Cardiac muscle cell (in vitro differentiated cells and primary cell): ENCODE measurements around the gene ANAPC2. TPM values are rescaled to one million over a fixed set of nuclear protein-coding genes. Genes with fewer than 3 reads are reported as not detected.

ENCODE experiments used
- DNase-seq, 2 donors: peaks; one replicate each; pipeline versions ENCODE4 v3.0.0 to v3.0.0-alpha.2; 2010 to 2017; ENCODE audit warnings: low read depth in 1 of 2, low spot score in 1 of 2
- H3K27ac ChIP-seq: fragments of 200-600 bp; sonication (generic); 2 replicates; pipeline ENCODE4 v1.5.1; 2016
- H3K27me3 ChIP-seq: fragments of 200-600 bp; sonication (generic); 2 replicates; pipeline ENCODE4 v1.6.0; 2016; ENCODE audit warnings: control low read depth
- H3K36me3 ChIP-seq: fragments of 200-600 bp; sonication (generic); 2 replicates; pipeline ENCODE4 v1.5.1; 2016; ENCODE audit warnings: control low read depth
- H3K4me1 ChIP-seq: fragments of 200-600 bp; sonication (generic); 2 replicates; pipeline ENCODE4 v1.8.1; 2017; ENCODE audit warnings: low read depth, mild to moderate bottlenecking, mixed run types
- H3K4me3 ChIP-seq: fragments of 200-600 bp; sonication (generic); 2 replicates; pipeline ENCODE4 v1.5.1; 2016; ENCODE audit warnings: mild to moderate bottlenecking
- H3K9me3 ChIP-seq: fragments of 200-600 bp; sonication (generic); 2 replicates; pipeline ENCODE4 v1.5.1; 2017; ENCODE audit warnings: low read depth, mild to moderate bottlenecking, control low read depth
- polyA plus RNA-seq: library from polyadenylated mRNA; unstranded; fragments of >200 nt; fragmentation: Nextera tagmentation; extraction: Ambion mirVana; gene quantifications from 2 replicates; pipeline ENCODE4 v1.2.1, GENCODE V29; 2016
- total RNA-seq: library from RNA; depleted of rRNA; stranded (reverse); fragments of >200 nt; gene quantifications from 2 replicates; pipeline ENCODE4 v1.2.3, GENCODE V29; 2016
- TF ChIP-seq, protein P1 (sequence below): IDR thresholded peaks from 2 replicates; pipeline ENCODE4 v1.5.1; 2012; ENCODE audit warnings: low read depth, mild to moderate bottlenecking, low read length

ANAPC2 gene
- total and polyA plus RNA-seq, 2 experiments from 2014 or later, result 15.5 to 42.8 TPM

DNA sequence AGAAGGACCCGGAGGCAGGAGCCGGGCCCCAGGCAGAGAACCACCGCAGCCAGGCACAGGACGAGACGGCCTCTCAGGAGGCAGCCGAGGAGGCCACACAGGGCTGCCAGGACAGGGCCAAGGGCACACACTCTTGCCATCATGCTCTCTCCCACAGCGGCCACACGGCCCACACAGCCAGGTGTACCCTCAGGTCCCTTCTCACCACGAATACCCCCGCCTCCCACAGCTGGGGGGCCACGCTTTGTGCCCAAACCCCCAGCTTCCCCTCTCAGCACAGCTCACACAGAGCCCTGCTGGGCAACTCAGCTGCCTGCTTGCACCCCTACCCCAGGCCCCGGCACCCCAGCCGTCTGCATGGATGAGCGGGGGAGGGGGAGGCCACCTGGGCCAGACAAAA is 5.4 kb upstream of the ANAPC2 start:
- H3K4me1 ChIP-seq, result peaks cover 23% of the 10 kb centered on the region
- TF ChIP-seq, protein P1, sequence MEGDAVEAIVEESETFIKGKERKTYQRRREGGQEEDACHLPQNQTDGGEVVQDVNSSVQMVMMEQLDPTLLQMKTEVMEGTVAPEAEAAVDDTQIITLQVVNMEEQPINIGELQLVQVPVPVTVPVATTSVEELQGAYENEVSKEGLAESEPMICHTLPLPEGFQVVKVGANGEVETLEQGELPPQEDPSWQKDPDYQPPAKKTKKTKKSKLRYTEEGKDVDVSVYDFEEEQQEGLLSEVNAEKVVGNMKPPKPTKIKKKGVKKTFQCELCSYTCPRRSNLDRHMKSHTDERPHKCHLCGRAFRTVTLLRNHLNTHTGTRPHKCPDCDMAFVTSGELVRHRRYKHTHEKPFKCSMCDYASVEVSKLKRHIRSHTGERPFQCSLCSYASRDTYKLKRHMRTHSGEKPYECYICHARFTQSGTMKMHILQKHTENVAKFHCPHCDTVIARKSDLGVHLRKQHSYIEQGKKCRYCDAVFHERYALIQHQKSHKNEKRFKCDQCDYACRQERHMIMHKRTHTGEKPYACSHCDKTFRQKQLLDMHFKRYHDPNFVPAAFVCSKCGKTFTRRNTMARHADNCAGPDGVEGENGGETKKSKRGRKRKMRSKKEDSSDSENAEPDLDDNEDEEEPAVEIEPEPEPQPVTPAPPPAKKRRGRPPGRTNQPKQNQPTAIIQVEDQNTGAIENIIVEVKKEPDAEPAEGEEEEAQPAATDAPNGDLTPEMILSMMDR, result no peak
- H3K36me3 ChIP-seq, result peaks cover 4% of the 10 kb centered on the region
- H3K4me3 ChIP-seq, result no peak overlapping the region
- no peak overlapping the region for H3K27ac ChIP-seq
- no peaks in the 10 kb centered on the region for H3K9me3 ChIP-seq
- no peaks in the 10 kb centered on the region for H3K27me3 ChIP-seq
- no peak for DNase-seq

DNA sequence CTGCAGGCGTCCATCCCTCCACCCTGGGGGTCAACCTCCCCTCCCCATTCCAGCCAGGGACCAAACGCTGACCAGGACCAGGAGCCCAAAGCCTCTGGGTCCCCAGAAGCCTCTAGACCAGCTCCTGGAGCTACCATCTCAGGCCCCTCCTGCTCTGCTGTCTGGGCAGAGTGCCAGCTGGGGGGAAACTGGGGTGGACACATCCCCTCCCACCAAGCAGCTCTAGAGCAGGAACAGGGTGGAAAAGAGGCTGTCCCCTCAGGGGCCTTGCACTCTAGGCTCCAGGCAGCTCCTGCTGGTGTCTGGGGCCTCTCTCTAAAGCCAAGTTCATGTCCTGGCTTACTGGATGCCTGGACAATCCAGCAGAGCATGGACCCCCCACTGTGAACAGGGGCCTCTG is 4.5 kb upstream of the ANAPC2 start:
- no peak for DNase-seq
- Histone ChIP-seq H3K36me3 (peaks cover 4% of the 10 kb centered on the region), H3K9me3 (no peaks in the 10 kb centered on the region), H3K4me3 (no peak overlapping the region), H3K4me1 (peaks cover 14% of the 10 kb centered on the region), H3K27ac (no peak overlapping the region), H3K27me3 (no peaks in the 10 kb centered on the region)
- TF ChIP-seq, protein P1, result no peak

DNA sequence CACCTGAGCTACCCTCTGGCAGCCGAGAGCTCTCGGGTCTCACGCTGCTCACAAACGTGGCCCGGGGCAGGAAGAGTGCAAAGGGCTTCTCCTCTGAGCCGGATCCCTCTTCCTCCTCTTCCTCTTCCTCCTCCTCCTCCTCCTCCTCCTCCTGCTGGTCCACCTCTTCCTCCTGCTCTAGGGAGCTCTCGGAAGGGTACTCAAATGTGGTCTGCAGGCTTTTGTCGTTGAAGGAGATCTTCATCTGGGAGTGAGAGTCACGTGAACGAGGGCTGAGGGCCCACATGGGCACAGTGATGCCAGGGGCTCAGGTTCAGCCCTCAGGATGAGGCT is 4.1 kb upstream of the ANAPC2 start:
- TF ChIP-seq, protein P1, result no peak
- no peak for DNase-seq
- Histone ChIP-seq H3K4me3 (no peak overlapping the region), H3K27ac (no peak overlapping the region), H3K36me3 (peaks cover 4% of the 10 kb centered on the region), H3K9me3 (no peaks in the 10 kb centered on the region), H3K4me1 (peaks cover 13% of the 10 kb centered on the region), H3K27me3 (no peaks in the 10 kb centered on the region)

DNA sequence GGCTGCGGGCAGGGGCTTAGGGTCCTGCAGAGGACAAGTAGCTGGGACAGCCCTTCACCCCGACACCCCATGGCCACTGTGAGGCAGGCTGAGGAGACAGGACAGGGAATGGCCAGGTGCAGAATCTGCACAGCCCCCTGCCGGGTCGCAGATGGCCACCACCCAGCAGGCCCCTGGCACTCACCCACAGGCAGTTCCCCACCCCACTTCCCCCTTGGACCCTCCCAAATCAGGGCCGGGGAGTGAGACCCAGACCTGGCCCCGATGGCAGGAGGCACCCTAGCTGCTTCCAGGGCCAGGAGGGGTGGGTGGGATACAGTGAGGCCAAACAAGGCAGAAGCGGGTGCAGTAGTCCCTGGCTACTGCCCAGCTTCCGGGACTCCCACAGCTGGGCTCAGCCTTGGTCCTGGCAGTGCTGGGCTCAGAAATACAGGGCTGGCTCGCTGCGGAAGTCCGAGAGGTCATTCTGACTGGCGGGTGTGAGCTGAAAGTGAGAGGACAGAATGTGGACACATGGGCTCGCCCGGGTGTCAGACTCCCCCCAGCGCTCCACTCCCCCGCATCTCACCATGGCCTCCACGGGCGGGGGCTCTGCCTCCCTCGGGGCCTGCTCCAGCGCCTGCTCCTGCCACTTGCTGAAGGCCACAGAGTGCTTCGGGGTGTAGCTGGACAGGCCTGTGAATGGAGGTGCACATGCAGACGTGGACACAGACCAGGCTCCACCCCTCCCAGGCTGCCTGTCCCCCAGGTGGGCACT is 3.5 kb upstream of the ANAPC2 start:
- TF ChIP-seq, protein P1, result no peak
- Histone ChIP-seq H3K36me3 (peaks cover 4% of the 10 kb centered on the region), H3K27me3 (no peaks in the 10 kb centered on the region), H3K4me3 (no peak overlapping the region), H3K4me1 (peaks cover 17% of the 10 kb centered on the region), H3K9me3 (no peaks in the 10 kb centered on the region), H3K27ac (no peak overlapping the region)
- no peak for DNase-seq

DNA sequence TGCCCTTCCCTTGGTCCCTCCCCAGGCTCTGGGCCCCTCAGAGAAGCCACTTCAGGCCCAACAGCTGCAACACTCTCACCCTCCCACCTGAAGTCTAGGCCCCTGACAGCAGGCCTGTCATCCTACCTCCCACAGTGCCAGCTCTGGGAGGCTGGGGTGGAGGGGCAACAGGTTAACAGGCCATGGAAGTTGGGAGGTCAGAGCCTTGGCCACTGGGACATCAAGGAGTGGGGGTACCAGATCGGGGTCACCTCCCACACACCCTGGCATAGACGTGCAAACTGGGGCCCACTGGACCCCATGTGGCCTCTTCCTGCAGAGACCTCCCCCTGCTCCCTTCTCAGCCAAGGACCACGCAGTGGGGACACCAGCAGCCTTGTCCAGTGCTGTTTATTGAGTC is 2.9 kb upstream of the ANAPC2 start:
- no peak for DNase-seq
- Histone ChIP-seq H3K36me3 (peaks cover 4% of the 10 kb centered on the region), H3K9me3 (no peaks in the 10 kb centered on the region), H3K27ac (no peak overlapping the region), H3K27me3 (no peaks in the 10 kb centered on the region), H3K4me1 (peaks cover 18% of the 10 kb centered on the region), H3K4me3 (no peak overlapping the region)
- TF ChIP-seq, protein P1, result no peak
